NB4 (cell line): Measurements from ENCODE around the gene DPP4.

Experiments used
- MYC ChIP-seq: IDR thresholded peaks from 2 replicates; pipeline ENCODE4 v1.6.1; 2011; ENCODE audit warnings: low read depth, low read length
- POLR2A ChIP-seq: IDR thresholded peaks from 2 replicates; pipeline ENCODE4 v1.6.1; 2011; ENCODE audit warnings: mild to moderate bottlenecking; ENCODE audit not compliant: insufficient read length; ENCODE audit errors: extremely low read depth
- TF ChIP-seq, protein P1 (sequence below): IDR thresholded peaks from one replicate; pipeline ENCODE4 v1.5.1; 2012; ENCODE audit warnings: low read depth, low read length

GRCh38 chr2:161976917-161977316 lies 97.1 kb downstream of the DPP4 start:
- TF ChIP-seq POLR2A, result no peak
- TF ChIP-seq, protein P1, sequence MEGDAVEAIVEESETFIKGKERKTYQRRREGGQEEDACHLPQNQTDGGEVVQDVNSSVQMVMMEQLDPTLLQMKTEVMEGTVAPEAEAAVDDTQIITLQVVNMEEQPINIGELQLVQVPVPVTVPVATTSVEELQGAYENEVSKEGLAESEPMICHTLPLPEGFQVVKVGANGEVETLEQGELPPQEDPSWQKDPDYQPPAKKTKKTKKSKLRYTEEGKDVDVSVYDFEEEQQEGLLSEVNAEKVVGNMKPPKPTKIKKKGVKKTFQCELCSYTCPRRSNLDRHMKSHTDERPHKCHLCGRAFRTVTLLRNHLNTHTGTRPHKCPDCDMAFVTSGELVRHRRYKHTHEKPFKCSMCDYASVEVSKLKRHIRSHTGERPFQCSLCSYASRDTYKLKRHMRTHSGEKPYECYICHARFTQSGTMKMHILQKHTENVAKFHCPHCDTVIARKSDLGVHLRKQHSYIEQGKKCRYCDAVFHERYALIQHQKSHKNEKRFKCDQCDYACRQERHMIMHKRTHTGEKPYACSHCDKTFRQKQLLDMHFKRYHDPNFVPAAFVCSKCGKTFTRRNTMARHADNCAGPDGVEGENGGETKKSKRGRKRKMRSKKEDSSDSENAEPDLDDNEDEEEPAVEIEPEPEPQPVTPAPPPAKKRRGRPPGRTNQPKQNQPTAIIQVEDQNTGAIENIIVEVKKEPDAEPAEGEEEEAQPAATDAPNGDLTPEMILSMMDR, result no peak
- TF ChIP-seq MYC, result no peak
